ENCODE results near the gene CYSLTR1.
"Not testable (repeated sequence)": the region's sequence is repeated elsewhere in the genome, so short reads cannot be mapped to it uniquely, and the experiment has no call there.

CYSLTR1 gene

DNA sequence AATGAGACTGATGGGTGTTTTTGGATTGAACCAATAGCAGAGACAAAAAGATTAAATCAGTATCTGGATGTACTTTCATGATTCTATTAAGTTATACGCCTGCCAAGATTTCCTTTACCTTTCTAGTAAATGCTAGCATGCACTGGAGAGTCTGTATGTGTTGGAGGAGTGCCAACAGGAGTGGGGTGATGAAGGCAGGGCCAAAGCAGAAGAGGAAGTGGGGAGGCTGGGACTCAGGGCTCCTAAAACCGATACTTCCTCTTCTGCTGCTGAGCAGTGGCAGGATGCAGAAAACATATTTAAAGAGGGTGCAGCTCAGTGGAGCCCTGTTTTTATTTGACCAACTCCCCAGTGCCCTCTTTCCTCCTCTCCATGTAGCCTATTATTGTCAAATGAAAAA lies 5.6 kb downstream of the CYSLTR1 start:
- no peak for DNase-seq (ENCODE audit: extremely low spot score)
- POLR2A ChIA-PET = no interaction called here
- TF ChIP-seq L3MBTL2 (conservative IDR thresholded peaks at IDR 0.05) (no peak), LEF1 (IDR thresholded peaks at IDR 0.05; ENCODE audit: borderline replicate concordance) (no peak), HDGF (IDR thresholded peaks at IDR 0.05; ENCODE audit: borderline replicate concordance) (no peak), FOXA1 (IDR thresholded peaks at IDR 0.05) (no peak), TARDBP (IDR thresholded peaks at IDR 0.05) (no peak), SP1 (IDR thresholded peaks at IDR 0.05) (no peak), NFRKB (IDR thresholded peaks at IDR 0.05) (no peak), ELF4 (IDR thresholded peaks at IDR 0.05) (no peak), FOXK2 (IDR thresholded peaks at IDR 0.05) (no peak), SUZ12 (IDR thresholded peaks at IDR 0.05) (no peak), CTBP1 (IDR thresholded peaks at IDR 0.05; ENCODE audit: borderline replicate concordance) (no peak), BHLHE40 (IDR thresholded peaks at IDR 0.05; ENCODE audit: borderline replicate concordance) (no peak), ARNT (IDR thresholded peaks at IDR 0.05) (no peak), FOXM1 (IDR thresholded peaks at IDR 0.05; ENCODE audit: borderline replicate concordance) (no peak), ZNF384 (IDR thresholded peaks at IDR 0.05) (no peak)
- TF ChIP-seq, protein P1, sequence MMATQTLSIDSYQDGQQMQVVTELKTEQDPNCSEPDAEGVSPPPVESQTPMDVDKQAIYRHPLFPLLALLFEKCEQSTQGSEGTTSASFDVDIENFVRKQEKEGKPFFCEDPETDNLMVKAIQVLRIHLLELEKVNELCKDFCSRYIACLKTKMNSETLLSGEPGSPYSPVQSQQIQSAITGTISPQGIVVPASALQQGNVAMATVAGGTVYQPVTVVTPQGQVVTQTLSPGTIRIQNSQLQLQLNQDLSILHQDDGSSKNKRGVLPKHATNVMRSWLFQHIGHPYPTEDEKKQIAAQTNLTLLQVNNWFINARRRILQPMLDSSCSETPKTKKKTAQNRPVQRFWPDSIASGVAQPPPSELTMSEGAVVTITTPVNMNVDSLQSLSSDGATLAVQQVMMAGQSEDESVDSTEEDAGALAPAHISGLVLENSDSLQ (IDR thresholded peaks at IDR 0.05) = no peak
- CTCF ChIA-PET = interaction anchor here (0.5 kb wide), 1 partner anchor 114 kb away, joined by 3 read pairs; no protein-coding TSS in a partner anchor

DNA sequence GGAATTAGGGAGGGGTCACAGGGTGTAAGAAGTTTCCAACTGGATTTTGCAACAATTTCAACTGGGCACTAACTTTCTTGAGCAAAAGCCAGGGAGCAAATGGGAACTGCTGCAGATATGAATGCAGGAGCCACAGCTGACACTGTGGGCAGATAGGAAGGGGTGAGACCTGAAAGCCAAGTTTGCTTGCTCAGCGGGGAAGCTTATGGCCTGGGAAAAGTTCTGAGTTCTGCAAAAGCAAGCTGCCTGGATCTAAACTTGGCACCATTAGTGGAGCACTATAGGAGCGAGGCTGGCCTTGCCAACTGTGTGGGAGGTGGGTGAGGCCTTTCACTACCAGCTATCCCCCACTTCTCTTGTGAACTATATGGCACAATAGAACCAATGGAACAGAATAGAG lies 11.1 kb downstream of the CYSLTR1 start:
- no peak for DNase-seq (ENCODE audit: extremely low spot score)
- POLR2A ChIA-PET = no interaction called here
- TF ChIP-seq SUZ12 (IDR thresholded peaks at IDR 0.05) (no peak), ELF4 (IDR thresholded peaks at IDR 0.05) (no peak), BHLHE40 (IDR thresholded peaks at IDR 0.05; ENCODE audit: borderline replicate concordance) (no peak), HDGF (IDR thresholded peaks at IDR 0.05; ENCODE audit: borderline replicate concordance) (no peak), FOXM1 (IDR thresholded peaks at IDR 0.05; ENCODE audit: borderline replicate concordance) (no peak), SP1 (IDR thresholded peaks at IDR 0.05) (no peak), L3MBTL2 (conservative IDR thresholded peaks at IDR 0.05) (no peak), FOXK2 (IDR thresholded peaks at IDR 0.05) (no peak), LEF1 (IDR thresholded peaks at IDR 0.05; ENCODE audit: borderline replicate concordance) (no peak)
- TF ChIP-seq, protein P1 (IDR thresholded peaks at IDR 0.05) = no peak
- CTCF ChIA-PET = no interaction called here

DNA sequence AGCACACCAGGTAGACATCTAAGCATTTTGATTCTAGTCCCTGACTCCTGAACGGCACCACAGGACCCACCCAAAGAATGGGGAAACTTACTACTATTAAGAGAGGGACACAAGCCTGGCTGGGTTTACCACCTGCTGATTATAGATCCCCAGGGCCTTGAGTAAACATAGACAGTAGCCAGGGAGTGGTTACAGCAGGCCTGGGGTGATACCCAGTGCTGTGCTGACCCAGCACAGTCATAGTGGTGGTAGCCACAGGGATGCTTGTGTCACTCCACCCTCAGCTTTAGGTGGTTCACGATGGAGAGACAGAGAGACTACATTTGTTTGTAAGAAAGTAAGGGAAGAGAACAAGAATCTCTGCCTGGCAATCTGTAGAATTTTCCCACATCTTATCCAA lies 11.7 kb downstream of the CYSLTR1 start:
- ChIA-PET CTCF (no interaction called here), POLR2A (no interaction called here)
- no peak for DNase-seq (ENCODE audit: extremely low spot score)
- TF ChIP-seq ELF4 (IDR thresholded peaks at IDR 0.05) (no peak), TARDBP (IDR thresholded peaks at IDR 0.05) (no peak), HDGF (IDR thresholded peaks at IDR 0.05; ENCODE audit: borderline replicate concordance) (no peak), SP1 (IDR thresholded peaks at IDR 0.05) (no peak)

- TF ChIP-seq LEF1 (IDR thresholded peaks at IDR 0.05; ENCODE audit: borderline replicate concordance) (no peak), FOXA1 (IDR thresholded peaks at IDR 0.05) (no peak), ZNF384 (IDR thresholded peaks at IDR 0.05) (no peak)
These were observed 12.8 kb downstream of the CYSLTR1 start for GRCh38 chrX:78314561-78314960.

GRCh38 chrX:78313526-78313925 lies 13.9 kb downstream of the CYSLTR1 start:
- ChIA-PET POLR2A (no interaction called here), CTCF (no interaction called here)
- DNase-seq (ENCODE audit: extremely low spot score) = no peak
- TF ChIP-seq FOXM1 (IDR thresholded peaks at IDR 0.05; ENCODE audit: borderline replicate concordance) (no peak), SP1 (IDR thresholded peaks at IDR 0.05) (no peak), SUZ12 (IDR thresholded peaks at IDR 0.05) (no peak), ARNT (IDR thresholded peaks at IDR 0.05) (no peak), FOXA1 (IDR thresholded peaks at IDR 0.05) (no peak), NFRKB (IDR thresholded peaks at IDR 0.05) (no peak), HDGF (IDR thresholded peaks at IDR 0.05; ENCODE audit: borderline replicate concordance) (no peak), TARDBP (IDR thresholded peaks at IDR 0.05) (no peak), LEF1 (IDR thresholded peaks at IDR 0.05; ENCODE audit: borderline replicate concordance) (no peak), CTBP1 (IDR thresholded peaks at IDR 0.05; ENCODE audit: borderline replicate concordance) (no peak), FOXK2 (IDR thresholded peaks at IDR 0.05) (no peak), ELF4 (IDR thresholded peaks at IDR 0.05) (no peak)
- TF ChIP-seq, protein P1 (IDR thresholded peaks at IDR 0.05) = no peak

More at GRCh38 chrX:78314561-78314960, 12.8 kb downstream of the CYSLTR1 start:
- ChIA-PET CTCF (no interaction called here), POLR2A (no interaction called here)
- no peak for DNase-seq (ENCODE audit: extremely low spot score)

DNA sequence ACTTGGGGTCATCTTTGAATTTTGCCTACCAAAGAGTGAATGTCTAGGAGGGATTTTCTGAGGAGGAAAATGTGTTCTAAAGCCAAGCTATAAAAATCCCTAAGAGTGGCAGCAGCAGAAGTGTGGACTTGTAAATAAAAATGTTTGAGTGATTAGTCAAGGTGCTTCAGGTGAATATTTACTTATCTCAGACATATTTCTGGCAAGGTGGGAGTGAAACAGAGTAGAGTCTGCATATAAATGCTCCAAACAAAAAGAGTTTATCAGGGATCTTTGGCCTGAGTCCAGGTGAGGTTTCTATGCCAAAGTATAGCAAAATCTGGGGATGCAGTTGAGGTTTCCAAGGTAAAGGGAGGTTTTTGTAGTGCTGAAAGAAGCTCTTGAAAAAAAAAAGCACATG lies 19.7 kb downstream of the CYSLTR1 start:
- TF ChIP-seq CTBP1 (IDR thresholded peaks at IDR 0.05; ENCODE audit: borderline replicate concordance) (no peak), LEF1 (IDR thresholded peaks at IDR 0.05; ENCODE audit: borderline replicate concordance) (no peak), SUZ12 (IDR thresholded peaks at IDR 0.05) (no peak), HDGF (IDR thresholded peaks at IDR 0.05; ENCODE audit: borderline replicate concordance) (no peak), BHLHE40 (IDR thresholded peaks at IDR 0.05; ENCODE audit: borderline replicate concordance) (no peak), FOXM1 (IDR thresholded peaks at IDR 0.05; ENCODE audit: borderline replicate concordance) (no peak), NFRKB (IDR thresholded peaks at IDR 0.05) (no peak)
- DNase-seq (ENCODE audit: extremely low spot score) = no peak
- POLR2A ChIA-PET = no interaction called here
- CTCF ChIA-PET = no interaction called here

GRCh38 chrX:78303086-78303485 lies 24.3 kb downstream of the CYSLTR1 start:
- CTCF ChIA-PET = no interaction called here
- TF ChIP-seq CTBP1 (IDR thresholded peaks at IDR 0.05; ENCODE audit: borderline replicate concordance) = no peak
- TF ChIP-seq SUZ12 (IDR thresholded peaks at IDR 0.05) = no peak
- TF ChIP-seq HDGF (IDR thresholded peaks at IDR 0.05; ENCODE audit: borderline replicate concordance) = no peak
- no peak for TF ChIP-seq SP1 (IDR thresholded peaks at IDR 0.05)
- TF ChIP-seq TARDBP (IDR thresholded peaks at IDR 0.05) = no peak
- no peak for TF ChIP-seq FOXM1 (IDR thresholded peaks at IDR 0.05; ENCODE audit: borderline replicate concordance)
- no peak for TF ChIP-seq FOXK2 (IDR thresholded peaks at IDR 0.05)
- TF ChIP-seq NFRKB (IDR thresholded peaks at IDR 0.05) = no peak
- no peak for TF ChIP-seq ARNT (IDR thresholded peaks at IDR 0.05)
- no peak for TF ChIP-seq LEF1 (IDR thresholded peaks at IDR 0.05; ENCODE audit: borderline replicate concordance)
- no peak for TF ChIP-seq ZNF384 (IDR thresholded peaks at IDR 0.05)
- TF ChIP-seq ELF4 (IDR thresholded peaks at IDR 0.05) = no peak
- TF ChIP-seq BHLHE40 (IDR thresholded peaks at IDR 0.05; ENCODE audit: borderline replicate concordance) = no peak
- TF ChIP-seq, protein P1 (IDR thresholded peaks at IDR 0.05) = no peak
- no peak for TF ChIP-seq L3MBTL2 (conservative IDR thresholded peaks at IDR 0.05)
- no peak for TF ChIP-seq FOXA1 (IDR thresholded peaks at IDR 0.05)
- DNase-seq (ENCODE audit: extremely low spot score) = no peak
- POLR2A ChIA-PET = no interaction called here

DNA sequence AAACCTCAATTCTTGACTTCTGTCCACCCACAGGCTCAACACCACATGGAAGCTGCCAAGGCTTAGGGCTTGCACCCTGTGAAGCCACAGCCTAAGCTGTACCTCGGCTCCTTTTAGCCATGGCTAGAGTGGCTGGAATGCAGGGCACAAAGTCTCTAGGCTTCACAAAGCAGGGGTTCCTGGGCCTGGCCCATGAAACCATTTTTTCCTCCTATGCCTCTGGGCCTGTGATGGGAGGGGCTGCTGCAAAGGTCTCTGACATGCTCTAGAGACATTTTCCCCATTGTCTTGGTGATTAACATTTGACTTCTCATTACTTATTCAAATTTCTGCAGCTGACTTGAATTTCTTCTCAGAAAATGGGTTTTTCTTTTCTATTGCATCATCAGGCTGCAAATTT lies 26.5 kb downstream of the CYSLTR1 start:
- CTCF ChIA-PET; DNase-seq (ENCODE audit: extremely low spot score); POLR2A ChIA-PET: not testable (repeated sequence)

Data from HEK293T (cell line).